Colon (tissue), 2 donors: ENCODE measurements around the gene KRT27.
"Not testable (repeated sequence)": the region's sequence is repeated elsewhere in the genome, so short reads cannot be mapped to it uniquely, and the experiment has no call there.

Source experiments
- FAIRE-seq: peaks from 2 replicates; lab custom pipeline; 2012; peaks lifted over from hg19 to GRCh38; lab: Jason Lieb, UNC
- donor health status: control.
- donor health status: control.

The KRT27 gene

GRCh38 chr17:40782450-40782849, at the start of gene KRT27:
Gene KRT27 (minus strand): TSS chr17:40782550. CDS start chr17:40782493, 57 bp downstream.
- FAIRE-seq: no peak

GRCh38 chr17:40830085-40830776, 47.9 kb upstream of the KRT27 start:
- FAIRE-seq: no peak

- no peak for FAIRE-seq
Measured at GRCh38 chr17:40828454-40829044, 46.2 kb upstream of the KRT27 start.

GRCh38 chr17:40827746-40828453, 45.5 kb upstream of the KRT27 start:
- no peak for FAIRE-seq

GRCh38 chr17:40825599-40825998, 43.2 kb upstream of the KRT27 start:
- no peak for FAIRE-seq

GRCh38 chr17:40824015-40824832, 41.9 kb upstream of the KRT27 start:
- no peak for FAIRE-seq

- FAIRE-seq: no peak
Measured at GRCh38 chr17:40822132-40822812, 39.9 kb upstream of the KRT27 start, which contains the start of gene KRT10. Gene KRT10 (minus strand): TSS chr17:40822614. CDS start chr17:40822585, 29 bp downstream.

GRCh38 chr17:40821536-40821935, 39.2 kb upstream of the KRT27 start:
- no peak for FAIRE-seq

- FAIRE-seq: no peak
Measured at GRCh38 chr17:40820228-40820838, 38.0 kb upstream of the KRT27 start.

GRCh38 chr17:40819528-40820125, 37.3 kb upstream of the KRT27 start:
- FAIRE-seq: no peak

GRCh38 chr17:40818733-40819527, 36.6 kb upstream of the KRT27 start:
- FAIRE-seq: no peak

- FAIRE-seq: no peak
Measured at GRCh38 chr17:40818343-40818732, 36.0 kb upstream of the KRT27 start.

- FAIRE-seq: no peak
Measured at GRCh38 chr17:40817103-40817682, 34.8 kb upstream of the KRT27 start.

- FAIRE-seq: no peak
Measured at GRCh38 chr17:40816569-40816968, 34.2 kb upstream of the KRT27 start.

GRCh38 chr17:40815381-40815780, 33.0 kb upstream of the KRT27 start:
- FAIRE-seq: no peak

- not testable (repeated sequence) for FAIRE-seq
Measured at GRCh38 chr17:40814657-40815056, 32.3 kb upstream of the KRT27 start.

- FAIRE-seq: no peak
Measured at GRCh38 chr17:40813804-40814203, 31.5 kb upstream of the KRT27 start.

GRCh38 chr17:40812639-40813038, 30.3 kb upstream of the KRT27 start:
- no peak for FAIRE-seq

- no peak for FAIRE-seq
Measured at GRCh38 chr17:40810494-40810893, 28.1 kb upstream of the KRT27 start.
